Endodermal cell (in vitro differentiated cells): Measurements from ENCODE around the gene CAMTA1. TPM values are rescaled to one million over a fixed set of nuclear protein-coding genes. Genes with fewer than 3 reads are reported as not detected.

ENCODE experiments used
- DNase-seq: peaks from one replicate; pipeline ENCODE4 v3.0.0-alpha.2; 2017
- H3K27ac ChIP-seq: 2 replicates; pipeline ENCODE4 v1.5.1; 2013; ENCODE audit warnings: mild to moderate bottlenecking, low read depth, low read length, moderate library complexity
- H3K27me3 ChIP-seq: 2 replicates; pipeline ENCODE4 v1.6.1; 2013; ENCODE audit warnings: mild to moderate bottlenecking, low read length, moderate library complexity; ENCODE audit not compliant: insufficient read depth, control insufficient read depth, poor library complexity, severe bottlenecking
- H3K36me3 ChIP-seq: 2 replicates; pipeline ENCODE4 v1.7.0; 2013; ENCODE audit warnings: mild to moderate bottlenecking, low read length, moderate library complexity; ENCODE audit not compliant: control insufficient read depth, insufficient read depth
- H3K4me1 ChIP-seq: one replicate; pipeline ENCODE4 v1.7.0; 2013; ENCODE audit warnings: low read length; ENCODE audit not compliant: control insufficient read depth, insufficient read depth
- H3K4me3 ChIP-seq: 2 replicates; pipeline ENCODE4 v1.5.1; 2013; ENCODE audit warnings: mild to moderate bottlenecking, low read length, moderate library complexity
- H3K9ac ChIP-seq: 2 replicates; pipeline ENCODE4 v1.6.1; 2013; ENCODE audit warnings: mild to moderate bottlenecking, low read length, moderate library complexity; ENCODE audit not compliant: poor library complexity, severe bottlenecking; ENCODE audit errors: extremely low read depth
- H3K9me3 ChIP-seq: 2 replicates; pipeline ENCODE4 v1.6.1; 2013; ENCODE audit warnings: mild to moderate bottlenecking, low read length, moderate library complexity; ENCODE audit not compliant: control insufficient read depth
- H3K27ac Mint-ChIP-seq: 2 replicates; pipeline ENCODE4 v1.8.0; 2020; ENCODE audit warnings: mixed read lengths
- H3K27me3 Mint-ChIP-seq: 2 replicates; pipeline ENCODE4 v1.8.0; 2021; ENCODE audit warnings: mild to moderate bottlenecking, mixed read lengths; ENCODE audit not compliant: insufficient read depth
- H3K36me3 Mint-ChIP-seq: 2 replicates; pipeline ENCODE4 v1.8.0; 2020; ENCODE audit warnings: low read depth, mixed read lengths
- H3K4me1 Mint-ChIP-seq: 2 replicates; pipeline ENCODE4 v1.8.0; 2020; ENCODE audit warnings: mixed read lengths
- H3K4me3 Mint-ChIP-seq: 2 replicates; pipeline ENCODE4 v1.8.0; 2020; ENCODE audit warnings: mild to moderate bottlenecking, moderate library complexity, mixed read lengths
- H3K9me3 Mint-ChIP-seq: 2 replicates; pipeline ENCODE4 v1.8.0; 2020; ENCODE audit warnings: mild to moderate bottlenecking, mixed read lengths
- WGBS, 2 experiments: methylation state at CpG; one replicate each; pipeline versions ENCODE4 v1.1.5 to v1.1.7; 2013; ENCODE audit warnings: missing lambda C conversion rate in 2 of 2, mixed read lengths in 1 of 2; ENCODE audit not compliant: insufficient coverage in 1 of 2, insufficient read length in 1 of 2; 5-methylcytosine and 5-hydroxymethylcytosine counted together
- total RNA-seq, 2 donors: library from RNA; stranded (reverse); fragmentation: NEBNext Ultra II Directional in 1 of 2; extraction: Animal tissue kit (Norgen Biotek cat#: 25700) in 1 of 2; gene quantifications; 2 replicates in 1 of 2; 3 replicates in 1 of 2; pipeline ENCODE4 v1.2.1, GENCODE V29; 2021
- TF ChIP-seq, protein P1 (sequence below): fragments of 200-600 bp; sonication (generic); conservative IDR thresholded peaks from 2 replicates; pipeline ENCODE4 v1.5.0; 2021; ENCODE audit warnings: antibody characterized with exemption, mild to moderate bottlenecking

The CAMTA1 gene
- total RNA-seq, 2 donors from 2014 or later: 123 to 137 TPM

GRCh38 chr1:7429290-7429689 is 644.0 kb downstream of the CAMTA1 start:
- H3K4me3 Mint-ChIP-seq: no peak overlapping the region
- H3K27ac Mint-ChIP-seq: no peak overlapping the region
- H3K27me3 Mint-ChIP-seq: peaks cover 2% of the 10 kb centered on the region
- Histone ChIP-seq H3K9me3 (peaks cover 2% of the 10 kb centered on the region), H3K4me3 (no peak overlapping the region), H3K27ac (no peak overlapping the region), H3K27me3 (no peaks in the 10 kb centered on the region), H3K9ac (no peak overlapping the region), H3K36me3 (no peaks in the 10 kb centered on the region), H3K4me1 (no peaks in the 10 kb centered on the region)
- TF ChIP-seq, protein P1, sequence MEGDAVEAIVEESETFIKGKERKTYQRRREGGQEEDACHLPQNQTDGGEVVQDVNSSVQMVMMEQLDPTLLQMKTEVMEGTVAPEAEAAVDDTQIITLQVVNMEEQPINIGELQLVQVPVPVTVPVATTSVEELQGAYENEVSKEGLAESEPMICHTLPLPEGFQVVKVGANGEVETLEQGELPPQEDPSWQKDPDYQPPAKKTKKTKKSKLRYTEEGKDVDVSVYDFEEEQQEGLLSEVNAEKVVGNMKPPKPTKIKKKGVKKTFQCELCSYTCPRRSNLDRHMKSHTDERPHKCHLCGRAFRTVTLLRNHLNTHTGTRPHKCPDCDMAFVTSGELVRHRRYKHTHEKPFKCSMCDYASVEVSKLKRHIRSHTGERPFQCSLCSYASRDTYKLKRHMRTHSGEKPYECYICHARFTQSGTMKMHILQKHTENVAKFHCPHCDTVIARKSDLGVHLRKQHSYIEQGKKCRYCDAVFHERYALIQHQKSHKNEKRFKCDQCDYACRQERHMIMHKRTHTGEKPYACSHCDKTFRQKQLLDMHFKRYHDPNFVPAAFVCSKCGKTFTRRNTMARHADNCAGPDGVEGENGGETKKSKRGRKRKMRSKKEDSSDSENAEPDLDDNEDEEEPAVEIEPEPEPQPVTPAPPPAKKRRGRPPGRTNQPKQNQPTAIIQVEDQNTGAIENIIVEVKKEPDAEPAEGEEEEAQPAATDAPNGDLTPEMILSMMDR: no peak
- no peak for DNase-seq
- no peaks in the 10 kb centered on the region for H3K36me3 Mint-ChIP-seq
- peaks cover 5% of the 10 kb centered on the region for H3K9me3 Mint-ChIP-seq
- H3K4me1 Mint-ChIP-seq: no peaks in the 10 kb centered on the region
- 90 to 98% methylated on average over 3 of the region's 3 CpGs for WGBS, 2 experiments

GRCh38 chr1:7430047-7430608 is 644.9 kb downstream of the CAMTA1 start:
- peaks cover 8% of the 10 kb centered on the region for H3K9me3 Mint-ChIP-seq

GRCh38 chr1:7430691-7431090 is 645.4 kb downstream of the CAMTA1 start:
- WGBS, 2 experiments: 100% methylated on average over 1 of the region's 1 CpG; no CpG with 5 or more reads in 1 of the 2 experiments
- Mint-ChIP-seq H3K27me3 (peaks cover 2% of the 10 kb centered on the region), H3K36me3 (no peaks in the 10 kb centered on the region), H3K4me1 (no peaks in the 10 kb centered on the region), H3K4me3 (no peak overlapping the region), H3K9me3 (peaks cover 8% of the 10 kb centered on the region), H3K27ac (no peak overlapping the region)
- DNase-seq: no peak
- Histone ChIP-seq H3K36me3 (no peaks in the 10 kb centered on the region), H3K27me3 (no peaks in the 10 kb centered on the region), H3K27ac (no peak overlapping the region), H3K9ac (no peak overlapping the region), H3K9me3 (peaks cover 6% of the 10 kb centered on the region), H3K4me3 (no peak overlapping the region), H3K4me1 (no peaks in the 10 kb centered on the region)
- TF ChIP-seq, protein P1: no peak

More at GRCh38 chr1:7430047-7430608, 644.9 kb downstream of the CAMTA1 start:
- no peak overlapping the region for H3K27ac Mint-ChIP-seq
- no peaks in the 10 kb centered on the region for H3K4me1 Mint-ChIP-seq
- no peak overlapping the region for H3K4me3 Mint-ChIP-seq
- no peak for DNase-seq
- H3K4me3 ChIP-seq: no peak overlapping the region
- TF ChIP-seq, protein P1: no peak
- 93 to 95% methylated on average over 6 of the region's 7 CpGs for WGBS, 2 experiments
- H3K4me1 ChIP-seq: no peaks in the 10 kb centered on the region
- H3K36me3 ChIP-seq: no peaks in the 10 kb centered on the region
- H3K9ac ChIP-seq: no peak overlapping the region
- no peak overlapping the region for H3K27ac ChIP-seq
- H3K27me3 Mint-ChIP-seq: peaks cover 2% of the 10 kb centered on the region
- peaks cover 6% of the 10 kb centered on the region for H3K9me3 ChIP-seq
- no peaks in the 10 kb centered on the region for H3K36me3 Mint-ChIP-seq
- H3K27me3 ChIP-seq: no peaks in the 10 kb centered on the region
